SKM-1 (cell line): ENCODE measurements around the gene UBE2F.
A peak's percentile ranks its signal among the peaks of the same experiment; 100 is the strongest.
"Not testable (repeated sequence)": the region's sequence is repeated elsewhere in the genome, so short reads cannot be mapped to it uniquely, and the experiment has no call there.

Experiments used
- DNase-seq: peaks from one replicate; lab custom pipeline; 2025; ENCODE audit not compliant: unreplicated experiment; lab: John Stamatoyannopoulos, UW

Gene UBE2F

DNA sequence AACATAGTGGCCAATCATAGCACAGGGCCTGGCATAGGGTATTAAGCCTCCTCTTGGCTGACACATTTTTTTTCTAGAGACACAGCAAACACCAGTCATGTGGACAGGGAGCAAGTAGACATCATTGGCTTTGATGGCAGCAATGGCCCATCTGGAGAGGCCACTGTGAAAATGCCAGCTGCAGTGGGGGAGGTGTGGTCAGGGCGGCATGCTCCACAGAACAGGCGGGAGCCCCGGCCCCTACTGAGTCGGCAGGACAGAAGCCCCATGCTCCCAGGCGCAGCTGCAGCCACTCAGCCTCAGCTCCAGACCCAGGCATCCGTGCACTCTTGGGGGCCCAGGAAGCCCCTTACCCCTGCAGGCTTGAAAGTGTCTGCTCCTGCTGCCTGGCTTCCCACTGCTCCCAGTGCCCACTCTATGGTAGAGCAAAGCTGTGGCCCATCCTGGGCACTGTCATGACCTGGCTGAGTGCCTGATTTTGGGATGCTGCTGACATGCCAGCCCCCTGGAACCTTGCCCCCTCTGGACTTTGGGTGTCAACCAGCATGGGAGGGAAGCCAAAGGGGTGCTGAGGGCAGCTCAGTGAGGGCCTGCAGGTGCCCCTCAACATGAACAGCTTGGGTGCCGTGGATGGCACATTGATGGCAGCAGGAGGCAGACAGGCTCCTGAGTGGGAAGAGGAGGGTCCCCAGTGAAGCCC, 23.3 kb upstream of the UBE2F start:
- DNase-seq = no peak

GRCh38 chr2:237944302-237944701, 22.5 kb upstream of the UBE2F start:
- no peak for DNase-seq

DNA sequence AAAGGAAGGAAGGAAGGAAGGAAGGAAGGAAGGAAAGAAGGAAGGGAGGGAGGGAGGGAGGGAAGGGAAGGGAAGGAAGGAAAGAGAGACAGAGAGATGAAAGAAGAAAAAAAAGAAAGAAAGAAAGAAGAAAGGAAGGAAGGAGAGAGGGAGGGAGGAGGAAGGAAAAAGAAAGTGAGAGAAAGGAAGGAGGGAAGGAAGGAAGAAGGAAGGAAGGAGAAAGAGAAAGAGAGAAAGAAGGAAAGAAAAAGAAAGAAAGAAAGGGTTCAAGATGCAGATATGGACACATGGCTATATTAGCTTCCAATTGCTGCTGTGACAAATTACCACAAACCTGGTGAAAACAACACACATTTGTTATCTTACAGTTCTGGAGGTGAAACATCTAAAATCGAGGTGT, 20.4 kb upstream of the UBE2F start:
- no peak for DNase-seq

DNA sequence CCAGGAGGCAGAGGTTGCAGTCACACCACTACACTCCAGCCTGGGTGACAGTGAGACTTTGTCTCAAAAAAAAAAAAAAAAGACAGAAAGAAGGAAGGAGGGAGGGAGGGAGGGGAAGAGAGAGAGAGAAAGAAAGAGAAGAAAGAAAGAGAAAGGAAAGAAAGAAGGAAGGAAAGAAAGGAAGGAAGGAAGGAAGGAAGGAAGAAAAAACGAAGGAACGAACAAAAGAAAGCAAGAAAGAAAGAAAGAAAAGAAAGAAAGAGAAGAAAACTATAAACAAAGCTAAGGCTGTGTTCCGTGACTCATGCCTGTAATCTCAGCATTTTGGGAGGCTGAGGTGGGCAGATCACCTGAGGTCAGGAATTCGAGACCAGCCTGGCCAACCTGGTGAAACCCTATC, 15.5 kb upstream of the UBE2F start:
- DNase-seq = not testable (repeated sequence)

DNA sequence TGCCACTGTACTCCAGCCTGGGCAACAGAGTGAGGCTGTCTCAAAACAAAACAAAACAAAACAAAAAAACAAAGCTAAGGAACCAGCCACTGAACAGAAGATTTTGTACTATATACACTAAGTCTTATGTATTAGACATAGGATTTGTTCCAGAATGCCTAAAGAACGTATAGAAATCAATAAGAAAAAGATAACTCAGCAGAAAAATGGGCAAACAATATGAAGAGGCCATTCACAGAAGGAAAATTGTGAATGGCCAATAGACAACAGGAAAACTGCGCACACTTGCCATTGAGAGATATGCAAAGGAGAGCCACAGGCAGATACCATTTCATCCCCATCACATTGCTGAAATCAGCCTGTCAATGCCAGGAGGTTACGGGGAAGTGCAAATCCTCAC, 14.9 kb upstream of the UBE2F start:
- DNase-seq = no peak

- DNase-seq = no peak
These were observed 14.0 kb upstream of the UBE2F start for GRCh38 chr2:237952851-237953250.

DNA sequence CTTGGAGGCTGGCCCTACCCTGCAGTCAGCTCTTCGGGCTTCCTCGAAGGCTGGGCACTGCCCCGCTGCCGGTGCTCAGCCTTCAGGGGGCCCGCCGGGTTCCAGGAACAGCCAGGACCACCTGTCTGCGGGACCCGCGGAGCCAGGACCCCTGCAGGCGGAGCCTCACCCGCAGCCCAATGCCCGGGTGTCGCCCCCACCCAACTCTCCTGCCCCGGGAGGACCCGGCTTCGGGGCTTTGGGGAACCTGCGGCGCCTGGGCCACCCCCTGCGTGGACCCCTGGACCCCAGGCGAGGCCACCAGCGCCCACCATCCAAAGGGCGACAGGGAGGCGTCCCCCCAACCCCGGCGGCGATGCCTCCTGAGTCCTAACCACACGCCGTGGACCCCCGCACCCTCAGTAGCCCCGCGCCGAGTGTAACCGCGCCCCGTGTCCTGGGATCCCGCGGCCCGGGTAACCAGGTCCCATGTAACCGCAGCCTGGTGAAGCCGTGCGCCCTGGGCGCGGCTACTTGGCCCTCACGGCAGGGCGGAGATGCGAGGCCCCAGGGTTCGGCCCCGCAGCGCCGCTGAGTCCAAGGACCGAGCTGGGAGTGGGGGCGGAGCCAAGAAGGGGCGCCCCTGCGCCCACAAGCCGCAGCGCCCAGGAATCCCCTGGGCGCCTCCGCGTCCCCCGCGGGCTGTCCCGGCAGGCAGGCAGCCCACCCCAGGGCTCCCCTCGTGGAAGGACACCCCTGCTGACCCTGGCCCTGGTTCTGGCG, 11.0 kb upstream of the UBE2F start:
- DNase-seq = no peak

DNA sequence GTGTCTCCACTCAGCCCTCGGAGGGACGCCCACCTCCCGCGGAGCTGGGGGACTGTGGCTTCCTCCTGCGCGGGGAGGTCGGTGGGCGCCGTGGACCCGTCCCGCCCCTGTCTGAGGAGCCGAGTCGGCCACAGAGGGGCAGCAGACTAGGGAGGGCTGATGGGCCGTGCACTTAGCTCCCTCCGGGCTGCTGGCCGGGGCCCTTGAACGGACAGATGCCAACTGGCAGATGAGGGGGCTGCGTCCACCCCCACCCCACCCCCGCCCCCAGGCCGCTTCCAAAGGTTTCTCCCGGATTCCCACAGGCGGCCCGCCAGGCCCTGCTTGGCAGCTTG, 10.4 kb upstream of the UBE2F start:
- DNase-seq = no peak

GRCh38 chr2:237961637-237962036, 5.2 kb upstream of the UBE2F start:
- DNase-seq = no peak

- peak; percentile 33 for DNase-seq
These were observed 4.3 kb upstream of the UBE2F start for GRCh38 chr2:237962432-237963084.

DNA sequence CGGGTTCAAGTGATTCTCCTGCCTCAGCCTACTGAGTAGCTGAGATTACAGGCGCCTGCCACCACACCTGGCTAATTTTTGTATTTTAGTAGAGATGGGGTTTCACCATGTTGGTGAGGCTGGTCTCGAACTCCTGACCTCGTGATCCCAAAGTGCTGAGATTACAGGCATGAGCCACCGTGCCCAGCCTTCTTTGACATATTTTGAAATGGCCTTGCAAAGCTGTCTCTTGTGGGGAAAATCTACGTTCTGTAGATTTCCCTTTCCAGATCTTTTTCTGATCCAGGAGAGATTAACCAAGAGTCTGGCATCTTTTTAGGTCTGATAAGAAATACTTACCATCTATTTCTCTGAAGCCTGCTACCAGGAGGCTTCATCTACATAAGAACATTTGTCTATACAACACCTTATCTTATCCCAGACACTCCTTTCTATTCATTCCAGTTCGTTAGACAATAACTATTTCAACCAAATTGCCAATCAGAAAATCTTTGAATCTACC, 3.3 kb upstream of the UBE2F start:
- DNase-seq = not testable (repeated sequence)

DNA sequence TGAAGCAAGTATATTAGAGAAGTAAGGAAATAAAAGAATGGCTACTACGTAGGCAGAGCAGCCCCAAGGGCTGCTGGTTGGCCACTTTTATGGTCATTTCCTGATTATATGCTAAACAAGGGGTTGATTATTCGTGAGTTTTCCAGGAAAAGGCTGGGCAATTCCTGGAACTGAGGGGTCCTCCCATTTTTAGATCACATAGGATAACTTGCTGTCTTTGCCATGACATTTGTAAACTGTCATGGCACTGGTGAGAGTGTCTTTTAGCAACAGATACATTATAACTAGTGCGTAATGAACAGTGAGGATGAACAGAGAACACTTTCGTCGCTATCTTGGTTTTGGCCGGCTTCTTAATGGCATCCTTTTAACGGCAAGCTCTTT, 2.6 kb upstream of the UBE2F start:
- DNase-seq = no peak

DNA sequence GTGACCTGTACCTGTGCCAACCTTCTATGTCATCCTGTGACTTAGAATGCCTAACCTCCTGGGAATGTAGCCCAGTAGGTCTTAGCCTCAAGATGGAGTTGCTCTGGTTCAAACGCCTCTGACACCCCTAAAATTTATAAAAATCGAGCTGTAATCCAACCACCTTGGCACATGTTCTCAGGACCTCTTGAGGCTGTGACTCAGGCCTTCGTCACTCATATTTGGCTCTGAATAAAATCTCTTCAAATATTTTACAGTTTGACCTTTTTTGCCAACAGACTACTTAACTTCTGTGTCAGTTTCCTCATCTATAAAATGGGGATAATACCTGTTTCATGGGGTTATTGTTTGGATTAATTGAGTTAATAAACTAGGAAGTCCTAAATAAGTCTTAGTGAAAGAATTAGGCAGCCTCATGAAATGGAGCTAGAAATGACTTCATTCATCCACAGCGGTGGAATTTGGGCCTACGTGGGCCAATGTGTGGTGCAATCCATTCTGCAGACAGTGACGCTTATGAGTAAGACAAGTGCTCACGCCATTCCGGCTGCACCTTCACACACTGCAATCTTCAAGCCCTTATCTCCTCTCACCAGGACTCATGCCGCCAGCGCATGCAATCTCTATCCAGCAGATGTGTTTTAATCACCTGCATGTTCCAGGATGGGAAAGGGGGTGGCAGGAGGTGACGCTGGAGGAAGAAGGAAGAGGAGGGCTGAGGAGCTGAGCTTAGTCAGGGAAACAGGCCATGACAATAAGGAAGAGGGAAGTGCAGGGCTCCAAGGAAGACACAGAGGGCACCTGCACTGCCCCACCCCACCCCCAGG, 2.0 kb upstream of the UBE2F start:
- no peak for DNase-seq

GRCh38 chr2:237965844-237966243, 970 bp upstream of the UBE2F start:
- DNase-seq = not testable (repeated sequence)

DNA sequence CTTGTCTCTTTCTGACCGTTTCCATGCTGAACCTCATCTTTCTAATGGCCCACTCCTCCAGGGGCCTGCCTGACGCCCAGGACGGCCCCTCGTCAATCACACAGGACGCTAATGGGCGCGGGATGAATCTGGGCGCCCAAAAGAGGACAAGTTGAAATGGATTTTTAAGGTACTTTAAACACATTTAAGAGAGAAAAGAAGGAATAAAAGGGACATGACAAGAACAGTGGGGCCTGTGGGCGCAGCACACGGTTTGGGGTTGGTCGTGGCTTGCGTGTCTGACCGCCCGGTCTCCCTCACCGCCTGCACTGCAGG, 607 bp upstream of the UBE2F start:
- no peak for DNase-seq

DNA sequence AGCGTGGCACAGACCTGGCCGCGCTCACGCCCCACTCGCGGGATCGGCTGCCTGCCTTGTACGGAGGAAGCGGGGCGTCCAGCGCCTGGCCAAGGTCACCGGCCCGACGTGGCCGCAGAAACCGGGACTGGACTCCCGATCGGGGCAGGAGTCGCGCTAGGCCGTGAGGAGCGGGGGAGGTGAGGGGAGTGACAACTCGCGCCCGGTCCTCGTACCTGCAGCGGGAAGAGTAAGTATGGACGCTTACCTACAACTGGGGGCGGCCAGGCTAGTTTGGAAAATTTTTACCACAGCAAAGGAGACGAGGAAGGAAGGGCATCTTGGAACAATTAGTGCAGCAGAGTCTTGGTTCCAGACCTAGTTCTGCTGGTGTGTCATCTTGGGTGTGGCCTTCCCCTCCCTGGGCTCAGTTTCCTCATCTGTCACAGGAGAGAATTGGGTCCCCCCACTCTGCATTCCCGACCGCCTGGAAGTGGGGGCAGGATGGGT, 693 bp downstream of the UBE2F start:
- no peak for DNase-seq

GRCh38 chr2:237968048-237968862, 1.4 kb downstream of the UBE2F start:
- peak; percentile 91 for DNase-seq

DNA sequence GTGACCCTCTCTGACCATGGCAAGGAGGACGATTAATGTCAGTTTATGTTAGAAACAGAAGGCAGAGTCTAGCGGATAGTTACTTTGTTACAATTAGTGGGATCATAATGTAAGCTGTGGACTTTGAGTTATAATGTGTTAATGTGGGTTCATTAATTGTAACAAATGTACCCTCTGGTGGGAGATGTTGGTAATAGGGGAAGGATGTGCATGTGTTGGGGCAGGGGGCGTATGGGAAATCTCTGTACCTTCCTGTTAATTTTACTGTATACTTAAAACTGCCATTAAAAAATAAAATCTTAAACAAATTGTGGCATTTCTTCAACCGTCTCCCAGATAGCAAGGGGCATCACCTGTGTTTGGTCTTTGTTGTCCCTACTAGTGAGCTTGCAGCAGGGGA, 4.8 kb downstream of the UBE2F start:
- DNase-seq = no peak

GRCh38 chr2:237972211-237972610, 5.4 kb downstream of the UBE2F start:
- no peak for DNase-seq

DNA sequence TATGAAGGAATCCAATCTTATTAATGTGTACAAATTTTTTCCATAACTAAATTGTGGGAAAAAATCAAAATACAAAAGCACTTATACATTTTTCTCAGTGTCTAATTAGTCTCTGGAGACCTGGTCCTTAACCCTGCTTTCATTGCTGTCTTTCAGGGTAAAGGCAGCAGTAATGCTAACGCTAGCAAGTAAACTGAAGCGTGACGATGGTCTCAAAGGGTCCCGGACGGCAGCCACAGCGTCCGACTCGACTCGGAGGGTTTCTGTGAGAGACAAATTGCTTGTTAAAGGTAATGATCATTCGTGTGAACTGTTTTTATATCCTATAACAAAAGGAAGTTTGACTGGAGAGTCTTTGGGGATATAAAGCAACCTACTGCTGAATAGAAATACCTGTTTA, 6.1 kb downstream of the UBE2F start:
- DNase-seq = no peak
